ENCODE results near the gene HS3ST3A1.
"Not testable (repeated sequence)": the region's sequence is repeated elsewhere in the genome, so short reads cannot be mapped to it uniquely, and the experiment has no call there.

The HS3ST3A1 gene

DNA sequence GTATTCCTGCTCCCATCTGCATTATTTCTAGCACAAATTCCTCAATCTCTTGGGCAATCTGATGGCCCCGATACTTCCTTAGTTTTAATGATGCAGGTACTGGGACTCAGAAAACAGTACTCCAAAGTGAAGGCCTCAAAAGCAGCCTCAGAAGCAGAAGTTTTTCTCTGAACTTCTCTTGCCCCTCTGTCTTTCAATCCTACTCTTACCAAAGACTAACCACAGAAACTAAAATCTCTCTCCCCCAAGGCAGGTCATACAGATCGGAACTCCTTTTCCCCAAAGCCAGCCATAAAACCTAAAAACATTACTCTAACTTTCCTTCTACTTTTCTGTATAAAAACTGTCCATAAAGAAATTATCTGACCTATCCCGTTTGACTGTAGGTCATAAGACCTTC lies 103.5 kb downstream of the HS3ST3A1 start:
- no peak for DNase-seq (ENCODE audit: extremely low read depth in 1 of 2, low read depth in 1 of 2)

DNA sequence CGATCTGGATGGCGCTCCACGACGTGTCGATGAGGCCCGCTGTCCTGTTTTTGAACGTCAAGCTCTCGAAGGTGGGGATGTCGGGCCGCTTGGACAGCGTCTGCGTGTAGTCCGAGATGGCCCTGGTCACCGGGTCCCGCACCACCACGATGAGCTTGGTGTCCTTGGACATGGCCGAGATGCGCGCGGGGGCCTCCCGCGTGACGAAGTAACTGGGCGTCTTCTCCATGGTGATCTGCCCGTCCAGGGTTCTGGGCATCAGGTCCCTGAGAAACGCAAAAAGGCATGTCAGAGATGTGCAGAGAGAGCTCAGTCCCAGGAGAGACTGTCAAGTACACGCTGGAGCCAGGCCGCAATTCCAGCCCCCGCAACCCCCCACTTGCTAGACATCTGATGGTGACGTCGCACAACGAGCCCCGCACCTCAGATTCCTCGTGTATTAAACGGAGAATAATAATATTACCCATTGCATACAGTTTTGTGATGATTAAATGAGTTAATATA lies 105.1 kb downstream of the HS3ST3A1 start:
- DNase-seq (ENCODE audit: extremely low read depth in 1 of 2, low read depth in 1 of 2) = not testable (repeated sequence)

- DNase-seq (ENCODE audit: extremely low read depth in 1 of 2, low read depth in 1 of 2) = no peak
Measured at GRCh38 chr17:13495423-13495822, 106.3 kb downstream of the HS3ST3A1 start.

DNA sequence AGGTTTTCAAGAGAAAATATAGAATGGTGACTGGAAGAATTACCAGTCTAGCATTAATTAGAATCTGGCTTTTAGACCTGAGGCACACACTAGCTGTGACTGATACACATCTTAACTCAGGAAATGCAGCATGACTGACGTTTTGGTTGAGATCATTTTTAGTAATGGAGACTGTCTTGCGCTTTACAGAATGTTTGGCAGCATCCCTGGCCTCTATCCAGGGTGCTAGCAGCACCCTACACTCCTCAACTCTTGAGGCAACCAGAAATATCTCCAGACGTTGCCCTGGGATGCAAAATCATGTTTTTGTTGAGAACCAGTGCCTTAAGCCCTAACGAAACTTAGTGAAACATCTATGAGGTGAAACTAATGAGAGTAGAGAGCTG lies 109.0 kb downstream of the HS3ST3A1 start:
- no peak for DNase-seq (ENCODE audit: extremely low read depth in 1 of 2, low read depth in 1 of 2)

GRCh38 chr17:13491916-13492736 lies 109.6 kb downstream of the HS3ST3A1 start:
- no peak for DNase-seq (ENCODE audit: extremely low read depth in 1 of 2, low read depth in 1 of 2)

- no peak for DNase-seq (ENCODE audit: extremely low read depth in 1 of 2, low read depth in 1 of 2)
Measured at GRCh38 chr17:13491491-13491890, 110.2 kb downstream of the HS3ST3A1 start.

GRCh38 chr17:13490906-13491482 lies 110.7 kb downstream of the HS3ST3A1 start:
- DNase-seq (ENCODE audit: extremely low read depth in 1 of 2, low read depth in 1 of 2) = no peak

DNA sequence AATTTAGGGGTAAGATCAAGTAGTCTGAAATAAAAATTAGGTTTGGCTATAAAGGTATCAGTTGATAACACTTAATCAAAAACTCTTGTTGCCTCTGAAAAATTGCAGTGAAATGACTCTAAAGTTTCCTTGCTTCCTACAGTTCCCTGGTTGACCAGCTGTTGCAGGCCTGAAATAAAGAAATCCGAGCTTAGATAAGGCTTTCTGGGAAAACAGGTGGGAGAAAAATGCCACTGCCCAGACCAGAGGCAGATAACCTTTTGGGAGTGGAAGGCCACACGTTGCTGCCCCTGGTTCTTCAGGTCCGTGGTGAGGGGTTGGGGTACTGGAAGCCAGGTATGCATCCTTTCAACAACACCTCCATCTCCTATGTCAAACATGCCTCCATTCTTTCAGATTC lies 111.3 kb downstream of the HS3ST3A1 start:
- no peak for DNase-seq (ENCODE audit: extremely low read depth in 1 of 2, low read depth in 1 of 2)

- no peak for DNase-seq (ENCODE audit: extremely low read depth in 1 of 2, low read depth in 1 of 2)
Measured at GRCh38 chr17:13485327-13485726, 116.4 kb downstream of the HS3ST3A1 start.

DNA sequence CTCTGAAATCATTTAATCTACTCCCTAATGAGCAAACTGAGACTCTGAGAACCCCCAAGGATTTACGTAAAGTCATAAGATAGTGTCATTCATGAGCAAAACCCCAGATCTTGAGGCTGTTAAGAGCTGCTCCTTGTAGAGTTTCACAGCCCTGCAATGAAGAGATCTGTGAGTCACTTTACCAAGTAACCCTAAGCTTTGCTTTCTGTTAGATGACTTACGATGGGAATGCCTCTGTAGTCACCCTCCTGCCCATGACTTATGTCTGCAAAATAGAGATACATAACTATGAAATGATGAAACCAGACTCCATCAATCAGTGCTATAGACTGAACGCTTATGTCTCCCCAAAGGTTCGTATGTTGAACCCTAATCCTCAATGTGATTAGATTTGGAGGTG lies 117.7 kb downstream of the HS3ST3A1 start:
- no peak for DNase-seq (ENCODE audit: extremely low read depth in 1 of 2, low read depth in 1 of 2)

- DNase-seq (ENCODE audit: extremely low read depth in 1 of 2, low read depth in 1 of 2) = no peak
Measured at GRCh38 chr17:13480877-13481276, 120.9 kb downstream of the HS3ST3A1 start.

DNA sequence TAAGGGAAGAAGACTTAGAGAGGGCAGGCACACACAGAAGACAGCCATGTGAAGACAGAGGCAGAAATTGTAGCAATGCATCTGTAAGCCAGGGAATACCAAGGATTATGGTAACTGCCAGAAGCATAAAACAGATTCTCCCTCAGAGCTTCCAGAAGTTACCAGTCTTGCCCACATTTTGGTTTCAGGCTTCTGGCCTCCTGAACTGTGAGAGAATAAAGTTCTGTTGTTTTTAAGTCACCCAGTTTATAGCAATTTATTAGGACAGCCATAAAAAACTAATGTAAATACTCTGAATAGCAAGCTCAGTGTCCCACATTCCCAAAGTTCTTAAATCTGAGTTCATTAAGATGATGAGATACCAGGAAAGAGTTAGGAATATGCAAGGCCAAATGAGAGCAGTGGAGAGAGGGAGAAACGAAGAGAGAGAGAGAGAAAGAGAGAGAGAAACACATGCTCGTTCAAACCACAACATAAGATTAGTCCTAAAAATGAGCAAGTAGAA lies 123.4 kb downstream of the HS3ST3A1 start:
- DNase-seq (ENCODE audit: extremely low read depth in 1 of 2, low read depth in 1 of 2) = no peak

DNA sequence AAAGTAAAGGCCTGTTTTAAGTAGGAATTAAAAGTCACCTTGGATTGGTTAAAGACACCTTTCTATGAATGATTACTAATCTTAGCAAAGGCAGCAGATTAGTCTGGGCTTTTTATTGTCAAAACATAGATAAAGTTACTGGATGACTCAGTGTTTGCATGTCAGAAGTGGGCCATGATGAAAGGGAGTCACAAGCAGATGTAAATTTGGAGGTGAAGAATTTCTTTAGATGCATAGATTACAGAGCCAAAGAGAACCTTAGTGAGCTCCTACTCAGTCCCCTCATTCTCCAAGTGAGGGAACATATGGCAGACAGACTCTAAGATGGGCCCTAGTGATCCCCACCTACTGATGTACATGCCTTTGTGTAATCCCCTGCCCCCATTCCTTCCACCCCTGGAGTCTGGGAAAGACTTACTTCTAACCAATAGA lies 124.5 kb downstream of the HS3ST3A1 start:
- no peak for DNase-seq (ENCODE audit: extremely low read depth in 1 of 2, low read depth in 1 of 2)

DNA sequence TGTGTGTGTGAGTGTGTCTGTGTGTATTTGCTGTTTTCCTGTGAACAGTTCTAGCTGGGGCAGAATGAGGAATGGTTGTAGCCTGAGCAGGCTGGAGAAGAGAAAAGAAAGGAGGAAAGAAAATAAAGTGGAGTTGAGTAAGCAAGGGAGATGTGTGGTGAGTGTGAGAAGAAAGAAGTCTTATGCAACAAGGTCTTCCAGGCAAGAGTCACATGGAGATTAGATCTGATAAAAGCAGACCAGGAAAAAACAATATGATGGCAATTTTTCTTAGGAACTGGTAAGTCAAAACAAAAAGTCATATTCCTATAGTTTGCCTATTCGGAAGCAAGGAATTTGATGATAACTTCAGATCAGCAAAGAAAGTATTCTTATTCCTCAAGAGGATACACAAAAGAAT lies 125.0 kb downstream of the HS3ST3A1 start:
- no peak for DNase-seq (ENCODE audit: extremely low read depth in 1 of 2, low read depth in 1 of 2)

DNA sequence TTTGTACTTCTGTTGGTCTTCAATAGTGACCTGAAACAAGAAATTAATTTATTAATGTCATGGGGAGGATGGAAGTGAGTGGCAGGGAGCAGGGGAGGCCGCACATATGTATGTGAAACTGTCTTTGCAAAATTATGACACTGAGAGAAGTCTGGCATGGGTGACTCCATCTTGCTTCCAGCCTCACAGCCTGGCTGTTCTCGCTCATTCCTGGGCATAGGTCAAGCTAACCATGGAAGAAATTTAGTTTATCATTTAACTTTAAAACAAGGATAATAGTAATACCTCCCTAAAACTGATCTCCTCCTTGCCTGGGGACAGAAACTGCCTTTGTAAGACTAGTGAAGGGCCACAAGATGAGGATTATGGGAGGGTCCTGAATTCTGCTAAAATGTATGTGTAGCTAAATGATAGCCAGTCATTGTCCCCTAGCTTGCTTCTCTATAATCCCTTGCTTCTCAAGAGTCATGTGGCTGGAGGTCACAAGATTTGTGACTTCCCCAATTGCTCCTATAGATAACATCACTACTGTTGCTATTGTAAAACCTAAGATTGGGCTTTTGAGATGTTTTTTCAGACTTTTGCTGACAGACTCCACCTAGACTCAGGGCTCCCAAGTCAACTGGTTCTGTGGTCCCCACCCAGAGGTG lies 126.0 kb downstream of the HS3ST3A1 start:
- DNase-seq (ENCODE audit: extremely low read depth in 1 of 2, low read depth in 1 of 2) = no peak

GRCh38 chr17:13474073-13474800 lies 127.5 kb downstream of the HS3ST3A1 start:
- DNase-seq (ENCODE audit: extremely low read depth in 1 of 2, low read depth in 1 of 2) = no peak

DNA sequence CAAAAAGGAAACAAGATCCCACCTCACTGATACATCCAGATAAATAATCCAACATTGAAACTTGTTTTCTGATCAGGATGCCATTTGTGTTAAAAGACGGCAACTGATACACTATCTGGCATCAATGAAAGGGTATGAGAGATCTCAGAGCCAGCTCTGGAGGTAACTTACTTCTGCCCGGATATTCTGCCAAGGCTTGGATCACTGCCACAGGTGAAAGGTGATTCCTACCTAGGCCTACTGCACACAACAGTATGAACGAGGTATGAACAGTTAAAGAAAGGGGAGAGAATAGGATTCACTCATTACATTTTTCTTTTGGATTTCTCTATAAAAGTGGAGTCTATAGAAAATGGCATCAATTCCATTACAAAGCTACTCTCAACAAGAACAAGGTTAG lies 136.1 kb downstream of the HS3ST3A1 start:
- no peak for DNase-seq (ENCODE audit: extremely low read depth in 1 of 2, low read depth in 1 of 2)

- DNase-seq (ENCODE audit: extremely low read depth in 1 of 2, low read depth in 1 of 2) = no peak
Measured at GRCh38 chr17:13462673-13463124, 139.0 kb downstream of the HS3ST3A1 start.

DNA sequence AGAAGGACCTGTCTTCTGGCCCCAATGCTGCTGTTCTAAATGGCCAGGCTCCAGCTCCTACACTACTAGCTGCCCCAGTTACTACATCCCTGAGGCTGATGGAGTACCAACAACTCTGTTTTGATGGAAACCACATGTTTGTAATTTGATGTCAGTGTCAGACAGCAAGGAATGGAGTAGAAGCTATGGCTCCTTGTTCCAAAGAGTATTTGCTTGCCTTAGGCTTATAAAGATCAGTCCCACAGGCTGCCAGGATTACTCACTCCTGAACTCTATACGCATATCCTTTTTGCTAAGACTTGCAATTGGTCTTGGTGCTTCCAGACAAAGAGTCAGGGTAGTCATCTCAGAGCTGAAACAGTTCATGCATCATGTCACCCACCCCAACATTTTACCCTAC lies 139.6 kb downstream of the HS3ST3A1 start:
- DNase-seq (ENCODE audit: extremely low read depth in 1 of 2, low read depth in 1 of 2) = no peak

DNA sequence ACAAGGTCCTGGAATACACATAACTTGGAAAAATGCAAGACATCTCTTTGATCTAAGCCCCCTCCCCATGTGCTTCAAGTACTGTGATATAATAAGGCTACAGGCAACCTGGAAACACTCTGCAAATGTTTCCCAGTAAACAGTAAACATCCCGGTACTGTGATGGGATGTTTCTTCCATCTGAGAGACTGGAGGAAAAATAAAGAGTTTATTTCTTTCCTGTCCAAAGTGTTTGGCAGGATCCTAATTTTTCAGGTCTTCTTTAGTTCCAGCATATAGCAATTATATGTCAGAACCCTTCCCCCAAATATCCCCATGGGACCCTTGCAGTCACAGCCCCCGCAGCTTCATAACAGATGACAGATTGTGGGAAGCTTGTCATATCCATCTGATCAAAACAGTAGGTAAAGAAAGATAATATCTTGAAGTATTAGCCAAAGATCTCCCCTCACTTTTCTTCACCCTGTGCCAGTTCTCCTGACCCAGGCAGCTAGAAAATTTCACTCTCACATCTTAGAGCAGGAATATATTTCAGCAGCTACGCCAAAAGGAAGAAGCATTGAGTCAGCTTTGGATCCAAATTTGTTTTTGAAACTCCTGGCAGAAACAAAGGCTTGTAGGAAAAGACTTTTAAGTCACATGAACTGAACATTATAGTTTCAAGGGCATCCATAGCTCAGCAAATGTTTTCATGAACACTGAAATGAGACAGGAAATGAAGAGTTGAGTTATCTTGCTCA lies 141.3 kb downstream of the HS3ST3A1 start:
- DNase-seq (ENCODE audit: extremely low read depth in 1 of 2, low read depth in 1 of 2) = no peak
